Brain pericyte (primary cell): ENCODE results near the gene EHD4.

Experiments used
- DNase-seq: peaks from one replicate; pipeline ENCODE4 v3.0.0-alpha.2; 2012; ENCODE audit warnings: low read depth, low spot score

EHD4 gene

DNA sequence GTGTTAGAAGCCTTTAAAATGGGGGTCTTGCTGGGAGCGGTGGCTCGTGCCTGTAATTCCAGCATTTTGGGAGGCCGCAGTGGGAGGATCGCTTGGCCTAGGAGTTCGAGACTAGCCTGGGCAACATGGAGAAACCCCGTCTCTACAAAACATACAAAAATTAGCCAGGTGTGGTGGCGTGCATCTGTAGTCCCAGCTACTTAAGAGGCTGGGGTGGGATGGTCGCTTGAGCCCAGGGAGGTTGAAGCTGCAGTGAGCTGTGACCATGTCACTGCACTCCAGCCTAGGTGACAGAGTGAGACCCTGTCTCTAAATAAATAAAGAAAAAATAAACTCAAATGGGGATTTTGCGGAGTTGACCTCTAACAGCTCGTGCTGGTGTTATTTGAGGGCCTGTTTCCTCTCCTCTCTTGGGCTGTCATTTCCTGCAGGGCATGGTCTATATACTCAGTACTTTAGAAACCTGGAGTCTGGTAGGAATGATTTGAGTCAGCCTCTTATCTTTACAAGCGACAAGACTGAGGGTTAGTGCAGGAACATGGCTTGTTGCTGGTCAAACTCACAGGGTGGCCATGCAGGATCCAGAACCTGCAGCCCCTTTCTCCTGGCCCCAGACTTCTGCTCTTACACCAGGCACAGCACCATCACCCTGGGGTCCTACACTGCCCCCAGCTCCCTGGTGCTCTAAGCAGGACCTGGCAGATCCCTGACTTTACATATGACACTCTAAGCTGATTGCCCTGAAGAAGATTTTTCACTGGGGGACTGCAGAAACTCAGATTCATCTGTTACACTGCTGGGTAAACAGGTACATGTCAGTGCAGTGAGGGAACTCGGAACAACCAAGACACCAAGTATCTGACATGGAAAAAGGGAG lies 15.1 kb downstream of the EHD4 start:
- DNase-seq, result no peak

DNA sequence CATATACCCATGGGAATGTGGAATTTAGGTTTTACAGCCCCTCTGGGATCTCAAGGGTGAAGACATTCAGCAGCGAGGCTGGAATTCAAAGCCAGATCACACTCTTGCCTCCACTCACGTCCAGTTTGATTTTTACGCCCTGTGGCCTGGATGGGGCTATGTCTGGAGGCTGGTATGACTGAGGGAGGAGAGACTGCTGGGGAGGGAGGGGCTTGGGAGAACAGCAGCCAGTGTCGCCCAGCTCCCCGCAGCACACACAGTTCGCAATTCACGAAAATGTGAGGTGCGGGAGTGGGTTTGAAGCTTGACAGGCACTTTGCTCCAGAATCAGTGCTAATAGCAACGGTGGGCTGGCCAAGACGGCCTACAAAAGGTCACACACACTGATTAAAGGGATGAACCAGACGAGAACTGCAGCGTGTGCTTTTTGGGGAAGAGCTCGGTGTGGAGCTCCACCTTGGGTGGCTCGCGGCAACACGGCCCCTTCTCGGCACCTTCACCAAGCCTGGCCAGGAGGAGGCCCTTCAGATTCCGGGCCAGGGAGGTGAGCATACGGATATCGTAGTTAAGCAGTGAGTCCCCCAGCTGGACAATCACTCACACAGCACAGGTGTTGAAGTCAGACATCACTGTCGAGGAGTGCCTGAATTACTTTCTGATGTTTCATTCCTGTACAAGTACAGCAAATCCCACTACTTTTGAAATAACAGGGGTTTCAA lies 16.4 kb downstream of the EHD4 start:
- no peak for DNase-seq

DNA sequence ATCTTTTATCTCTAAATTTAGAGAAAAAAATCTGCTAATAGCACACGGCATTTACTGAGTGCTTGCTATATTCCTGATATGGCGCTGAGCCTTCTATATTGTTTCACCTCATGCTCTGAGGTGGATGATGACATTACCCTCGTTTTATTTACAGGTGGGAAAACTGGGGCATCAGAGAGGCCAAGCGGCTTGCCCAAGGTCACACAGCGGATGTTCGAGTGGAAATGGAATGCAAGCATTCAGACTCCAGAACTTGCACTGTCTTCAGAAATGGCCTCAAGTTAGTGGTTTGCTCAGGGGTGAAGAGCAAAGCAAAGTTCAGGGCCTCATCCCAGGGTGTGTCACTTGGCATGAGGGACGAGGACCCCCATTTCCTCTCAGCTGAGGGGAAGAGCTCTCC lies 17.3 kb downstream of the EHD4 start:
- no peak for DNase-seq

DNA sequence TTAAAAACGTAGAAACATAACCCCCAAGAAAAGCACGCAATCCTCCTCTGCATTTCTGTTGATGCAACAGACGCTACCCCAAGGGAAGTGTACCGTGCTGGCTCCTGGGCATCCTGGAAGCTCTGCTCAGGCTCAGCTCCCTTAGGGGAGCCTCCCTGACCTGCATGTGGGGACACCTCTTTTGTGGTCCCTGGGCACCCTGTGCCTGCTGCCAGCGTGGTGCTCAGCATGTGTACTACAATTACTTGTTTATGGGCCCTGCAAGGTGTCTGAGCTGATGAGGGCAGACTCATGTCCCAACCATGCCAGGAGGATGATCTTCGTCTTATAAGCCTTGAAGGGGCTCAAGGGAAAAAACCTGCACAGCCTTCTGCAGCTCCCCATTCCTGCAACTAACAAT lies 18.3 kb downstream of the EHD4 start:
- DNase-seq, result no peak

DNA sequence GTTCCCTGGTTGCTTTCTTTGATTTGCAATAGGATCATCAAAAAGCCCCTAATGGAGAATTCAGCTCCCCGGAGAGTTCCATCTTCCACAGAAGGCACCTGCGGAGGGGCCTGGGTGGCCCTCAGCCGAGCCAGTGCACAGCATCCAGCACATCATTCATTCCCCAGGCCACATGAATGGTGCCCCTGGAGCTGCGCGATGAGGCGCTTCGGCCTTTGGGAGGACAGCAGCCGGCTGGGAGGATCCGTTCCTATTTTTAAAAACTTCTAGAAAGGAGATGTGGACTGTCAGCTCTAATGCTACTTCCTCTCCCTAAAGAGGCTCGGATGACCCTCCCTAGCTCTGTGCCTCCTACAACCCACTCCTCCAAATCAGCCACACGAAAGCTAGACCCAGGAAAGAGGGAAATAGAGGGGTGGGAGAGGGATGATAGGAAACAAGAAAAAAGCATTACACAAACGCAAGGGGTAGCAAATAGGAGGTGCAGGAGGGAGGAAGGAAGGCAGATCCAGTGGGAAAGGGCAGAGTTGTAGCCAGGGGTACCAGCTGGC lies 20.3 kb downstream of the EHD4 start:
- DNase-seq, result no peak

DNA sequence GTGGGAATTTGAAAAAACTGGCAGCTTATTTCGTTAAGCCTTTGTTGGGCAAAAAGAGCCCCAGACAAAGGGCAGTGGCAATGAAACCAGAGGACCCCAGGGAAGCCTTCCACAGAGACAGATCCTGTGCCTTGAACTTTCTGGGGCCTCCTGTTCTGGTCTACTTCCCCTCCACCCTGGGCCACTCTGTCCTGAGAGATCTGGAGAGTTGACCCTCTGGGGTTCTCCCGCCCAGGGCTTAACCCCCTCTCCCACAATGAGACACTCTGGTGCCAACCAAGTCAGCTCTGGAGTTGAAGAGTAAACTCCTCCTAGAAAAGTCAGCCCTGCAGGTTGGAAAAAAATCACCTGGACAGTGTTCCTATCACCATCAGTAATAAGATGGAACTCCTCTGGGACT lies 20.8 kb downstream of the EHD4 start:
- no peak for DNase-seq

DNA sequence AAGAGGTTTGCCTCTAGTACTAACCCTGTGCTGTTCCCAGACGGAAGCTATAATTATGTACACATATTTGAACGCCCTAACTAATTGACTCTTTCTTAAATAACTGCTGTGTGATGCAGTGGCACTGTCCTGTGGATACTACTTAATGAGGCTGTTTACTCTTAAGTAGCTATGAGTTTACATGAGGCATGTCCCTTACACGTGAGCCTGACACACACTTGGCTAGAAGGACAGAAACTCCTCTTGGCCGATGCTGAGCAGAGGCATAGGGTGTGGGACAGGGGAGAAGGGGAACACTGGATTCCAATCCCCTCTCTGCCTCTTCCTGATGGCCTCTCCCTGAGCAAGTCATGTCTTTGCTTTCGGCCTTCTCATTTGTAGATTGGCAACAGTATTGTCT lies 21.9 kb downstream of the EHD4 start:
- no peak for DNase-seq

DNA sequence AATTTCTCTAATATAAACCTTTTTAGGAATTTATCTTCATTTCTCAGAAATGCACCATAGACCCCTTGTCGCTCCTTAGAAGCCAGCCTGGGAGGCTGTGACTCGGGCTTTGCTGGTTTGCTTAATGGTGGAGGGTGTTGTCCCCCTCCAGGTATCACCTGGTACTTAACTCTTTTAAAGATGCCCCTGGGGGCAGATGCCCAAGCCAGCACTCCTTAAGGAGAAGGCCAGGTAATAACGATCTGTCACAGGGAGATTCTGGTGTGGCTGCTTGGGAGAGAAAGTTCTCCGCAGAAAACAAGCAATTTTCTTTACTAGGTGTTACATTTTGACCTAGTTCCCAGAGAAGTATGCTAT lies 22.3 kb downstream of the EHD4 start:
- no peak for DNase-seq

DNA sequence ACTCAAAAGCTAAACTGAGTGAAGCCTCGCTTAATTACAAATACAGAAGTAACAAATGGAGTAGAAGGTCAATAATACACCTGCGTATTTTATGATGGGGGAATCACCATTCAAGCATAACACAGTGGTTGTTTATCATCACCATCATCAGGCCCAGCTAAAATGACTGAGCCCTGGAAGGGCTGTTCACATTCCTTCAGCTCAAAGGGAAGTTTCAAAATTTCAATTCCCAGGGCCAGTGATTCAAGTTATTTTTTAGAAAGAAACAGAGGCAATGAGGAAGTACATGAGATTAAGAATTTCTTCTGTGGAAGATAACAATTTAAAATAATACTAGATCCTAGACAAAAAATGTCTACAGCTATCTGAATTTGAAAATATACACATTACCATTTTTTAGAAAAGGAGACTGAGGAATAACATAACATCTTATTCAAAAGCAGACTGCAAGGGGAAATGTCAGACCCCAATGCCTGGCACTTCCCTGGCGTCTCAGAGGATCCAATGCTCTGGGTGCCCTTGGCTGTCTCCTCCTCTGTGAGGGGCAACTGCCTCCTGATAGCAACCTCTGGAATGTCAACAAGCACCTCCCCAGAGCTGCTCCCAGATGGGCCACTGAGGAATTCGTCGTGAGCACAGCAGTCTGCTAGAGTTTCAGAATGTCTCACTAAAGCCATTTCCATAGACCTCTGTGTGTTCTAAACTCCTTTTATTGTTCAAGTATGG lies 22.8 kb downstream of the EHD4 start:
- DNase-seq, result no peak

DNA sequence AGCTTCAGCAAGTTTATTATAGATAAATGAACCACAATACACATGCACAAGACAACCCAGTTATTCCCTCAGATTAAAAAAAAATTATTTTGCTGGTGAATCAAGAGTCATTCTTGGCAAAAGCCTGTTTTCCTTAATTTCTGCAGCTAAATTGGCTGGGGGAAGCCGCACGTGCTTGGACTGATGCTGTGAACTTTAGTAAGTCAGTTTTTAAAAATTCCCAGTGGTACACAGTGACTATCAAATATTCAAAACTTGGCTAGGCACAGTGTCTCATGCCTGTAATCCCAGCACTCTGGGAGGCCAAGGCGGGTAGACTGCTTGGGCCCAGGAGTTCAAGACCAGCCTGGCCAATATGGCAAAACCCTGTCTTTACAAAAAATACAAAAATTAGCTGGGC lies 23.9 kb downstream of the EHD4 start:
- DNase-seq, result no peak

DNA sequence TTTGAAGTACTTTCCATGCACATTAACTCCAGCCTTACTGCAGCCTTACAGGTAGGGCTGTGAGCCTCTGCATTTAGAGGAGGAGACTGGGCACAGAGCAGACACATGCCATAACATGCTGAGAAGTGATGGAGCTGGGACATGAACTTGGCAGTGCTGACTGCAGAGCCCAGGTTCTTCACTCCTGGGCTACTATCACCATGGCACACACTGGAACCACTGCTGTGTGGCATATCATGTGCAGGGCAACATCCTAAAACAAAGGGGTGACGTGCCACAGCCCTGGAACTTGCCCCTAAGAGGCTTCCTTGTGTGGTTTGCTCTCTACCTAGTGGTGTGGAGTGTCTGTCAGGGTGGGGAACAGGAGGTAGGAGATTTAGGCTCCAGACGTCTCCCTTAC lies 25.4 kb downstream of the EHD4 start:
- DNase-seq, result no peak

DNA sequence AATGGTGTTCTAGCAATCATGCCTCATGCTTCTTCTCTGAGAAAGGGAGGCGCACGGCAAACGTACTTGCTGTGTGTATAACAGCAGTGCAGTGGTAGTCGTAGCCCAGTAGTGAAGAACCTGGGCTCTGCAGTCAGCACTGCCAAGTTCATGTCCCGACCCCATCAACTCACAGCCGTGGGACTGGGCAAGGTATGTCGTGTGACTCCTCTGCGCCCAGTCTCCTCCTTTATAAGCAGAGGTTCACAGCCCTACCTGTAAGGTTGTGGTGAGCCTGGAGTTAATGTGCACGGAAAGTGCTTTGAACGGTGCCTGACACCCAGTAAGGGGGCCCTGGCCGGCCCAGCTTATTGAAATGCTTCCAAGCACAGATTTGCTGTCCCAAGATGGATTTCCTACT lies 26.6 kb downstream of the EHD4 start:
- no peak for DNase-seq

DNA sequence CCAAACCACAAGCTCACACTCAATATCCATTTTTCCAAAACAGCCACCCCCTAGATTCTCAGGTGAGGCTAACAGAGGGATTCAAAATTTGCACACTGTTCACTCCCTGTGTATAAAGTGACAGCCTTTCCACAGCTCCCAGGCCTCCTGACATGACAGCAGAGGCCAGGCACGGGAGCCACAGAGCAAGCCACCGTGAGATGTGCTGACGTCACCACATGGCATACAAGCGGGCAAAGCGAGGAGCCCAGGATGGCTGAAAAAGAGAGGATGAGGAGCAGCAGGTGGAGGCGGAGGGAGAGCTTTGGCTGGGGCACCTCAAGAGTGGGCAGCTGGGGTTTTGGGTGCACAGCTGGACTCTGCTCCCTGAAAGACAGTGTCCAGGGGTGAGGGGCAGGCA lies 27.1 kb downstream of the EHD4 start:
- DNase-seq, result no peak

DNA sequence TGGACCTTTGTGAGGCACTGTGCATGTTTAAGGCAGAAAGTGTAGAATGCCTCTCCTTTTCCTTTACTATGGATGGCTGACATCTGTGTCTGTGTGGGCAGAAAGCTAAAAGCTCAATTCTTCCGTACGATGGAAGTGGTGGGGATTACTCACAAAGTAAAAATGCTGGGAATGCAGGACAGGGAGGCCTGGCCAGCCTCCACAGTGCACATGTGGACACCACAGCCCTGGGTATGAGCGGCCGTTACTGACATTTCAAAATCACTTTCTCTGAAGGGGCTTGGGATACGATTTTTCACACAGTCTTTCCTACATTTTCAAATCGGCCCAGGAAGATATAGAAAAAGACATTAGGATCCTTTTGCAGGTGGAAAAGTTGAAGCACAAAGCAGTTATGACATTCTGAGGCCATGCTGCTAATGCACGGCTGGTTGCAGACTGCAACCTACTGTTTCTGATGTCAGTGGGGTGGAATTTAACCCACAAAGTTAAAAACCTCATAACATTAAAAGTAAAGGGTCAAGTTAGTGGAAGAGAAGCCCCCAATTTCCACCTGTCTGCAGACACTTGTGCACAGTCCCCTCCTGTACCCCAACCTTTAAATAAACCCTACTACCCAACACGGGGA lies 27.9 kb downstream of the EHD4 start:
- DNase-seq, result no peak

DNA sequence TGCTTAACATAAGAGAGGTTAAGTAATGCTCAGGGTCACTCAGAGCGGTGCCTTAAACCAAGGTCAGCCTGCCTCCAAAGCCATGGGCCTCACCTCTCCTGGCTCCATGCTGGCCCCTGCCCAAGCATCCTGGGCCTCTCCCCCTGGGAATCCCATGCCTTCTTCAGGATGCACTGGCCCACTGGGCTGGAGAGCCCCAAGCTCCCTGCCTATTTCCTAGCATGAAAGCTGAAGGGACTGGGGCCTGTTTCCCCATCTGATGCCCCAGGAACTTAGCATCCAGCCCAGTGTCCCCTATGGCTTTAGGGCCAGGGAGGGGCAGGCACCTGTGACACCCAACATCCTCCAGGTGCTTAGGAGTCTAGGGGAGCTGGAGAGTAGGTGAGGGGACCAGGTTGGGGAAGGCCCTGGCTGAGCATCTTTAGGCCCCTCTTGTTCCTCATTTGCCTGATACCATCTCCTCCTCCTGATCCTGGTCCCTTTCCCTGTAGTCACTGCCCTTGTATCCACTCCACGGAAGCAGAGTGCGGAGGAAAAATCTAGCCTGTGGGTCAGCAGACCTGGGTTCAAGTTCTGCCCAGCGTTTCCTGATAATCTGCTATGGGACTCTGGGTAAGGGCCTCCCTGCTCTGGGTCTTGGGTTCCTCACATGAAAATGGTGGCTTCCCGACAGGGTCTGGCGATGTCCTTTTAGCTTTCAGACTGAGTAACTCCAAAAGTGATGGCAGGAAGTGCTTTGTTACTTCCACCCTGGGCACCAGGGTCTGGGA lies 28.6 kb downstream of the EHD4 start:
- no peak for DNase-seq

DNA sequence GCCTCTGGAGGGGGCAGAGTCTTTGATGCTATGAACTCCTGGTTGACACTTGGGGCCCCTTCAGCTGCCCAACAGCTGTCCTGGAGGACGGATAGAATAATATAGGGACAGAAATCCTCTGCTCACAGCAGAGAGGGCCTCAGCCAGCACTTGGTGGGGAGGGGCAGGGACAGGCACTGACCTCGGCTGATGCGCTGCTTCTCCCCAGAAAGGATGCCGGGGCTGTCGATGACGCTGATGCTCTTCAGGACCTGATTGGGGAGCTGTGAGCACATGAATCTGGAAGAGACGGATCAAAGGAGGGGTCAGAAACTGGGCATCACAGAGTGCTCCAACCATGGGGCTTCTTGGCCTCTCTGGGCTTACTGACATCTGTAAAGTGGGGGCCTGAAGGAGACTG lies 29.5 kb downstream of the EHD4 start:
- no peak for DNase-seq

DNA sequence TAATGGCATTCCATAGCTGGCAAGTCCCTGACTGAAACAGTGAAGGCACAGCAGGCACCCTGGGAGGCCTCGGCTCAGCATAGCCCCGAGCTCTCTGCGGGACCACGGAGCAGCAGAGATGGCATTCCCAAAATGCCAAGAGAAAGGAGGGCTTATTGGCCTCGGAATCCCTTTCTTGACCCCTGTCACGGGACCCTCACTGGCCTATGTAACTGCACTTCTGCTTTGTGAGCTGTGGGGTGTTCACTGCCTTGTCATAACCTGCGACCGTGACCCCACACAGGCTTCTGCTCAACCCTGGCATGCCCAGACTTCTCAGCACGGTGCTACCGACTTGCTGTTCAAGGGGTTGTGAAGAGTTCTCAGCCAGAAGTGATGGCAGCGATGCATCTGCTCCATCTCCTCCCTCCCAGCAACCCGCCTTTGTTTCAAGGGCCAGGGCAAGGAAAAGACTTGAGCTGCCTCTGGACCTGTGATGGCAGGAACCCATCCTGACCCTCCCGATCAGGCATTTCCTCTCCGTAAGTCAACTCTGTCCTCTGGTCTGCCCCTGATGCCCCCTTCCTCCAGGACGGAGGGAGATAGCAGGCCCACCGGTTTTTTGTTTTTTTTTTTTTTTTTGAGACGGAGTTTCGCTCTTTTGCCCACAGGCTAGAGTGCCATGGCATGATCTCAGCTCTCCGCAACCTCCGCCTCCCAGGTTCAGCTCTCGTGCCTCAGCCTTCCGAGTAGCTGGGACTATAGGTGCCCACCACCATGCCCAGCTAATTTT lies 30.5 kb downstream of the EHD4 start:
- no peak for DNase-seq

DNA sequence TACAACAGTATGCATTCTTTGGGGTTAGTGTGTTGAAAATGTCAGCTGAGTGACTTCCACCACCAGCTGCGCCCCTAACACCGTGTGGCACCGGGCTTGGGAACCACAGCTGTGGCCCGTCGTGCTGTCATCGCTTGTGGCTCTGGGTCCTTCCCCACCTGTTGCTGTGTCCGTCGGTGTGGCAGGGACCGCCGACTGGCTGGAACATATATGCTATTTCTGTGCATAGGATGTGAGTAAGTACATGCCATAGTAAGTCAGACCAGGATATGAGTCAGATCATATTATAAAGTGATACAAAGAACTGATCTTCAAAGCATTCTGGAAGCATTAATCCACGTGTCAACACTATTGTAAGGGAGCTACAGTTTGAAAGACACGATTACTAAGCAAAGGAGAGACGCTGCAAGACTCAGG lies 31.9 kb downstream of the EHD4 start:
- no peak for DNase-seq

DNA sequence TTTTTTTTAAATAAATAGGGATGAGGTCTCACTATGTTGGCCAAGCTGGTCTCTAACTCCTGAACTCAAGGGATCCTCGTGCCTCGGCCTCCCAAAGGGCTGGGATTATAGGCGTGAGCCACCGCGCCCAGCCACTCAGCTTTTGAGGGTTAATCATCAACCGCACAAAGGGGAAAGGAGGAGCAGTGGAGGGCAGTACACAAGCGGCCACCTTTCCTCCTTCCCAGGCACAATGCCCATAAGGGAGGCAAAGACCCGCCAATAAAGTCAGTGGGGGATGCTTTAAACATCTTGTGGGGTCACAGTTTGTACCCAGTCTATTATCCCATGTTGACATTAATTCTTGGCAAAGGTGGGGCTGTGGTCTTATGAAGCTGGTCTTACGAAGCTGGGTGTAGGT lies 32.4 kb downstream of the EHD4 start:
- no peak for DNase-seq

DNA sequence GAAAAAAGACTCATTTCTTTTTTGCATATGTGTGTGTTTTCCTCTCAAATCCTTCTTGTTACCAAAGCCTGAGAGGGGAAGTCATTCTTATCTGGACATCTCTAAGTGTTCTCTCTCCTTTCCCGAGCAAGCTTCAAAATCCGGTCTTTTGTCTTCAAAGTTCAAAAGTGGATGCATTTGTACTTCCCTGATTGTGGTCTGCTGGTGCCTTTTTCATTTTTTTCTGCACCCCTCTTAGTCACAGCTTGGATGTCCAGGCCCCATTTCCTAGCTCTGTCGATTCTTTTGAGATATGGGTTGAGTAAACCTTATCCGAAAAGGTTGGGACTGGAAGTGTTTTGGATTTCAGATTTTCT lies 34.8 kb downstream of the EHD4 start:
- DNase-seq, result no peak
